Left lung (tissue), 10 donors: Measurements from ENCODE around the gene SORBS1. TPM values are rescaled to one million over a fixed set of nuclear protein-coding genes. Genes with fewer than 3 reads are reported as not detected.
A peak's percentile ranks its signal among the peaks of the same experiment; 100 is the strongest.

Experiments used
- ATAC-seq: fragments of 200-7000 bp; cut with Tn5 transposase; one replicate; pipeline ENCODE4 v1.9.1; 2020; ENCODE audit warnings: moderate library complexity
- DNase-seq, 4 donors: peaks; one replicate each; pipeline ENCODE4 v3.0.0-alpha.2; 2013 to 2020
- H3K27ac ChIP-seq, 2 donors: fragments of 200-600 bp; sonication (generic) in 1 of 2; one replicate each; pipeline versions ENCODE4 v1.5.0 to v1.8.0; 2020 to 2021
- H3K27me3 ChIP-seq, 2 donors: fragments of 200-600 bp; sonication (generic) in 1 of 2; one replicate each; pipeline versions ENCODE4 v1.5.0 to v1.8.0; 2020 to 2021
- H3K36me3 ChIP-seq, 2 donors: fragments of 200-600 bp; sonication (generic) in 1 of 2; one replicate each; pipeline versions ENCODE4 v1.5.0 to v1.8.0; 2020 to 2021
- H3K4me1 ChIP-seq, 2 donors: fragments of 200-600 bp; one replicate each; pipeline ENCODE4 v1.8.0; 2021
- H3K4me3 ChIP-seq, 2 donors: fragments of 200-600 bp; sonication (generic) in 1 of 2; one replicate each; pipeline versions ENCODE4 v1.5.0 to v1.8.0; 2020 to 2021; ENCODE audit warnings: mild to moderate bottlenecking in 1 of 2
- H3K9me3 ChIP-seq, 2 donors: fragments of 200-600 bp; sonication (generic) in 1 of 2; one replicate each; pipeline versions ENCODE4 v1.5.0 to v1.8.0; 2020 to 2021
- CTCF ChIP-seq, 2 donors: fragments of 200-600 bp; sonication (generic) in 1 of 2; IDR thresholded peaks; one replicate each; pipeline versions ENCODE4 v1.5.0 to v1.8.0; 2021; ENCODE audit warnings: antibody characterized with exemption in 2 of 2
- intact Hi-C, 2 donors: fragments of 100-400 bp; cut with DNase I; formaldehyde crosslinking; loops; one replicate each; pipeline versions ENCODE4 v1.11.2 to v1.14.2; 2022
- polyA plus RNA-seq, 6 donors: library from polyadenylated mRNA; unstranded; fragments of 120-200 nt; gene quantifications; one replicate each; pipeline ENCODE4 v1.2.1, GENCODE V29; 2013; ENCODE audit not compliant: insufficient read length in 6 of 6
- total RNA-seq, 2 donors: library from RNA; stranded (reverse); fragmentation: NEBNext Ultra II Directional; extraction: Animal tissue kit (Norgen Biotek cat#: 25700); gene quantifications; one replicate each; pipeline ENCODE4 v1.2.1, GENCODE V29; 2021
- donor health status: DM: no; HTN: yes; CAD: no.
- donor health status: DM: no; HTN: no; CAD: no.

Gene SORBS1
- total and polyA plus RNA-seq, 8 donors: 23.3 to 52.7 (median 36.4) TPM

GRCh38 chr10:95480102-95480900, 80.9 kb downstream of the SORBS1 start:
- H3K4me3 ChIP-seq: no peak overlapping the region
- intact Hi-C loops: loop anchor here in 1 of 2 donors (10.0 kb wide), 1 partner anchor 74 kb away; no protein-coding TSS in a partner anchor
- H3K27ac ChIP-seq: peak overlapping the region; percentile 67 to 68
- no peak for TF ChIP-seq CTCF (IDR thresholded peaks at IDR 0.05)
- ATAC-seq (peak; percentile 15), DNase-seq (peak in 1 of 4 donors; percentile 67)
- no peaks in the 10 kb centered on the region for H3K9me3 ChIP-seq
- peaks cover 20 to 29% of the 10 kb centered on the region in 2 donors for H3K4me1 ChIP-seq
- H3K27me3 ChIP-seq: no peaks in the 10 kb centered on the region
- no peaks in the 10 kb centered on the region for H3K36me3 ChIP-seq

GRCh38 chr10:95478935-95479334, 82.2 kb downstream of the SORBS1 start:
- Histone ChIP-seq H3K9me3 (no peaks in the 10 kb centered on the region), H3K36me3 (no peaks in the 10 kb centered on the region), H3K4me3 (no peak overlapping the region), H3K27ac (peak overlapping the region; percentile 67 to 68), H3K27me3 (no peaks in the 10 kb centered on the region), H3K4me1 (peaks cover 28 to 40% of the 10 kb centered on the region in 2 donors)
- TF ChIP-seq CTCF (IDR thresholded peaks at IDR 0.05): no peak
- DNase-seq (no peak), ATAC-seq (no peak)
- intact Hi-C loops: no loop called here

- Histone ChIP-seq H3K4me3 (no peak overlapping the region), H3K27ac (peak overlapping the region; percentile 67 to 68), H3K36me3 (no peaks in the 10 kb centered on the region), H3K4me1 (peaks cover 32 to 40% of the 10 kb centered on the region in 2 donors), H3K9me3 (no peaks in the 10 kb centered on the region), H3K27me3 (no peaks in the 10 kb centered on the region)
- no peak for TF ChIP-seq CTCF (IDR thresholded peaks at IDR 0.05)
- DNase-seq (no peak), ATAC-seq (no peak)
- intact Hi-C loops: no loop called here
Observed at GRCh38 chr10:95478185-95478584, 83.0 kb downstream of the SORBS1 start.

- no peaks in the 10 kb centered on the region for H3K27me3 ChIP-seq
- TF ChIP-seq CTCF (IDR thresholded peaks at IDR 0.05): no peak
- H3K4me1 ChIP-seq: peaks cover 32 to 40% of the 10 kb centered on the region in 2 donors
- H3K9me3 ChIP-seq: no peaks in the 10 kb centered on the region
- no peak overlapping the region for H3K4me3 ChIP-seq
- ATAC-seq: no peak
- peak overlapping the region; percentile 19 to 55 for H3K27ac ChIP-seq
- H3K36me3 ChIP-seq: no peaks in the 10 kb centered on the region
- no peak for DNase-seq
- intact Hi-C loops: no loop called here
Observed at GRCh38 chr10:95477175-95477520, 84.0 kb downstream of the SORBS1 start.

GRCh38 chr10:95476469-95477174, 84.5 kb downstream of the SORBS1 start:
- H3K27ac ChIP-seq: peak overlapping the region; percentile 19 to 55
- DNase-seq (no peak), ATAC-seq (no peak)
- no peaks in the 10 kb centered on the region for H3K27me3 ChIP-seq
- intact Hi-C loops: no loop called here
- no peaks in the 10 kb centered on the region for H3K9me3 ChIP-seq
- H3K4me1 ChIP-seq: peaks cover 32 to 40% of the 10 kb centered on the region in 2 donors
- H3K36me3 ChIP-seq: no peaks in the 10 kb centered on the region
- no peak overlapping the region for H3K4me3 ChIP-seq
- TF ChIP-seq CTCF (IDR thresholded peaks at IDR 0.05): no peak
